ENCODE data around the gene SLC2A13. TPM values are rescaled to one million over a fixed set of nuclear protein-coding genes. Genes with fewer than 3 reads are reported as not detected.

Gene SLC2A13
- 3.2 TPM for polyA plus RNA-seq (ENCODE audit: insufficient read length)

DNA sequence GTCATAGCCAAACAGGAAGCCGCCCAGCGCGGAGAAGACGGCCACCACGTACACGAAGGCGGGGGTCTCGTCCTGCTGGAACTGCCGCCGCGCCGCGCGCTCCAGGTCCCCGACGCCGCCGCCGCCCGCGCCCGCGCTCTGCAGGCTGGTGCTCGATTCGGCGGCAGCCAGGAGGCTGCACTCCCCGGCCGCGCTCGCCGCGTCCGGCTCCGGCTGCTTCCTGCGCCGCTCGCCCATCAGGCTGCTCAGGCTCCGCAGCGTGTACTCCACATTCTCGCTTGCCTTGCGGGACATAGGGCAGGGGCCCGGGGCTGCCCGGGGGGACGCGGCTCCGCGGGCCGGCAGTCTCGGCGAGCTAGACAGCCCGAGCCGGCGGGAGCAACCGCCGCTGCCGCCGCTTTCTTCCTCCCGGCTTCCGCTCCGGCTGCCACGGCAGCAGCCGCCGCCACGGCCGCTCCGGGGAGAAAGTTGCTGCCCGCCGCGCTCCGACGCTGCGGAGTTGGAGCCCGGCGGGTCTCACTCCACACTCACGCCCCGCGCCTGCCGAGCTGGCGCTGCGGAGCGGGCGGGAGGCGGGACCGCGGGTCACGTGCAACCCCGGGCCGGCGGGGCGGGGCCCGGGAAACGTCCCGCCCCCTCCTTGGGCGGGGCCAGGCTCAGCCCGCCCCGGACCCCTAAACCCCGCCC, at the start of gene SLC2A13:
Gene SLC2A13 (minus strand): TSS at position 567 of the 687 bp plus-strand sequence. CDS start 273 bp downstream, at position 294.
- peak; percentile 81 for DNase-seq

DNA sequence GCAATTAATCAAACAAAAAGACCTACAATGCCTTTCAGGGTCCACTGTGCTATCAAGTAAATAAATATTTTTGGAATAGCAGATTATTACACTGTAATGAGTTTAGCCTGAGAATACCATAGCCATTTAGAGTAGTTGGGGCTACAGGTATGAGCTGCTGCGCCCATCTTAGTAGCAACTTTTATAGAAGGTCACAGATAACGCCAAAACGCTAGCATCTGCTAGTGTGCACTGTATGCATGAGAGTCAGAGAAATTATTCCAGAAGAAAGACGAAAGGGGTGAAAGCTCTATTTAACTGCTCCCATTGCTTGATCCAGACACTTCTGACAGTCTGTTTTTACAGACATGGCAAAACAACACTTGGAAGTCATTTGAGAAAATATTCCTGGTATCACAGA, 48.5 kb upstream of the SLC2A13 start:
- DNase-seq: no peak

- no peak for DNase-seq
These were observed 47.6 kb upstream of the SLC2A13 start for GRCh38 chr12:40153432-40153831.

DNA sequence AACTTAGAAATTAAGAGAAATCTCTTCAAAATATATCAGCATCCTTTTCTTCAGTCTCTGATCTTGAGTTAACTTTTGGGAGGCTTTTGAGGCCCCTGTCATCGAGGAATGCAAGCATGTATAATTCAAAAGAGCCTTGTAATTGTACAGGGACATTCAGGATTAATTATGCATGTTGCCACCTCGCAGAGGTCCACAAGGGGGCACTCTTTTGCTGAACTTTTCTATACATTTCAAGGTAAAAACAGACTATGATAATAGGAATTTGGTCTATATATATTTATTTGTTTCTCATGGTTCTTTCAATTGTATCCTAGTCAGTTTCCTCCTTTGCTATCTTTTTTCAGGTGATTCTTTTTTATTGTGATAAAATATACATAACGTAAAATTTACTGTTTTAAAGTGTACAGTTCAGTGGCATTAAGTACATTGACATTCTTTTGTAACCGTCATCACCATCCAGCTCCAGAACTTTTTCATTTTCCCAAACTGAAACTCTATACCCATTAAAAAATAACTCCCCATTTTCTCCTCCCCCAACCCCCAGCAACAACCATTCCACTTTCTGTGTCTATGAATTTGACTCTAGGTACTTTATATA, 47.0 kb upstream of the SLC2A13 start:
- peak; percentile 46 for DNase-seq

- DNase-seq: no peak
These were observed 43.9 kb upstream of the SLC2A13 start for GRCh38 chr12:40149673-40150260.

GRCh38 chr12:40146800-40147797, 41.2 kb upstream of the SLC2A13 start:
- DNase-seq: no peak

- no peak for DNase-seq
These were observed 40.0 kb upstream of the SLC2A13 start for GRCh38 chr12:40145896-40146295.

DNA sequence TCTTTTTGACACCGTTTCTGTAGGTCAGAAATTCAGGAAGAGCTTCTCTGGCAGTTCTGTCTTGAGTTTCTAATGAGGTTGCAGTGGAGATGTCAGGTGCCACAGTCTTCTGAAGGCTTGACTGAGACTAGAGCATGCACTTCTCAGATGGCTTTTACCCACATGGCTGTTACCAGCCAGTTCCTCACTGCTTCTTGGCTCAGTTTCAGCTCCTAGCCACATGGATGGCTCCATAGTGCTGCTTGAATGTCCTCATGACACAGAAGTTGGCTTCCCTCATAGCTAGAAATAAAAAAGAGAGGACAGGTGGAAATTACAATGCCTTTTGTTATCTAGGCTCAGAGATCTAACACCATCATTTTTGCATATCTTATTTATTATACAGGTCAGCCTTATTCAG, 38.1 kb upstream of the SLC2A13 start:
- DNase-seq: no peak

GRCh38 chr12:40142001-40142744, 36.3 kb upstream of the SLC2A13 start:
- no peak for DNase-seq

GRCh38 chr12:40138526-40138925, 32.6 kb upstream of the SLC2A13 start:
- DNase-seq: no peak

DNA sequence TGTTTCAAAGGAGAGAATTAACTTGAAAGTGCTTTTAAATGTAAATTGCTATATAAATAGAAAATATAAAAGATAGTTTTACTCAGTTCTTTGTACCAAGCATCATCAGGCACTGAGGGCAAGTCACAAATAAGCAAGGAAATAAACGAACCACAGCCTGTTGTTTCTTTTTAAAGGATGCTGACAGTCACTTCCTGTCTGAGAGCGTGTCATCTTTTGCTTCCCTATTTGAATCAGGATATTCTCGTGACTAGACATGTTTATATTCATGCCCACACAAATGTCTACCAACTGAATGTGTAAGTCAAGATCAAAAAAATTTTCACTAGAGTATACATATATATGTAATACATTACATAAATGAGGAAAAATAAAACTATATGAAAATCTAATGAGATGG, 31.4 kb upstream of the SLC2A13 start:
- DNase-seq: no peak

GRCh38 chr12:40127408-40127807, 21.5 kb upstream of the SLC2A13 start:
- no peak for DNase-seq

DNA sequence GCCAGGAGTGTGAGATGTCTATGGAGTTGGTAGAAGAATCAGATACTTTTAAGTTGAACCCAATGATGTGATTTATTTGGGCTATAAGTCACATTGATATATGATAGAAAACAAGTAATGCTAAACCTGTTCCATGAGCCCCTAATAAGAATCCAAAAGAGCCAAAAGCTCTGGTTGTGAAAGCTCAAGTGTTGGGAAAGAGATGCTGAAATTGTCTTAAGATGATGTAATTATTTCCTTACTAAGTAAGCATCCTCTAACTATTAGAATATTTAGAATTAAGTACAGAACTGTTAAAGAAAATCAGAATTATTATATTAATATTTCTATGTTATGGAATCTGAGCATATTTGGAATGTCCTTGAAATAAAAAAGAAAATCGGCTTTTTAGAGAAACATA, 17.6 kb upstream of the SLC2A13 start:
- no peak for DNase-seq

- no peak for DNase-seq
These were observed 17.0 kb upstream of the SLC2A13 start for GRCh38 chr12:40122842-40123241.

GRCh38 chr12:40117818-40118217, 11.9 kb upstream of the SLC2A13 start:
- DNase-seq: no peak

GRCh38 chr12:40110586-40110985, 4.7 kb upstream of the SLC2A13 start:
- DNase-seq: no peak

GRCh38 chr12:40107803-40108620, 2.1 kb upstream of the SLC2A13 start:
- no peak for DNase-seq

DNA sequence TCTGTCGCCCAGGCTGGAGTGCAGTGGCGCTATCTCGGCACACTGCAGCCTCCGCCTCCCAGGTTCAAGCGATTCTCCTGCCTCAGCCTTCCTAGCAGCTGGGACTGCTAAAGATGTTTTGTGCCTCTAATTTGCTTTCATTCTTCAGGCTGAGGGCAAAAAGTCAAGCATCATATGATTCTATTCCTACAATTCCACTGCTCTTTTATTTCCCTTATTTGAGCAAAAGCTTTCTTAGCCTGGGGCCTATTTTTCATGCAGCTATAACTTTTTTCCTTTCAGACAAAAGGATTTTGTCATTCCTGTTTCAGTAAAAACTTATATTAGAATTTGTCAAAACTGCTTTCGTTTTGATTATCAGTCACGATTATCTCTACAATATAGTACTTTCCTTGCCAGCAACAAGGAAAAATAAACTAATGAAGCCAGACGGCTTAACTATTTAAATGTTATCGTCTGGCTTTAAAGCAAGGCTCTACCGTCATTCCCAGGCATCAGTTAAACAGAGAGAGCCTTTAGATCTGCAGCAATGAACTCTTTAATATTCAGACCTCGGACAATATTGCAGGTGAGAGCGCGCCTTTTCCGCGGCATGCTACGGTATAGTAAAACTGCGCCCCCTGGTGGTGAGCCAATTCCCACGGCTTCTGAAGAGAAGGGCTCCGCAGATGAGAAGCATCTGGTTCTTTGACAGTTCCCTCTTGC, 1.4 kb upstream of the SLC2A13 start:
- peak; percentile 86 for DNase-seq

- DNase-seq: no peak
These were observed 774 bp upstream of the SLC2A13 start for GRCh38 chr12:40106655-40107054.

- no peak for DNase-seq
These were observed 287 bp upstream of the SLC2A13 start for GRCh38 chr12:40106202-40106533.

GRCh38 chr12:40105265-40105514, 691 bp downstream of the SLC2A13 start:
- no peak for DNase-seq
